Caki2 (cell line): ENCODE data around the gene TUFM. TPM values are rescaled to one million over a fixed set of nuclear protein-coding genes. Genes with fewer than 3 reads are reported as not detected.
"Not testable (repeated sequence)": the region's sequence is repeated elsewhere in the genome, so short reads cannot be mapped to it uniquely, and the experiment has no call there.

Experiments
- DNase-seq: peaks from one replicate; pipeline ENCODE4 v3.0.0-alpha.2; 2015; ENCODE audit warnings: low read depth
- in situ Hi-C: cut with HindIII; loops from 2 replicates; pipeline ENCODE4 v1.10.0; 2016; ENCODE audit warnings: low sequenced_read_pairs, low pct_unique_long_range_greater_than_20kb, mixed read lengths
- total RNA-seq: library from RNA; depleted of rRNA; stranded (reverse); fragments of >200 nt; shearing (Covaris generic); gene quantifications from 2 replicates; pipeline ENCODE4 v1.2.3, GENCODE V29; 2014; ENCODE audit warnings: low replicate concordance; rRNA removed

Gene TUFM
- total RNA-seq, 1 experiment from 2014 or later: 151 TPM

DNA sequence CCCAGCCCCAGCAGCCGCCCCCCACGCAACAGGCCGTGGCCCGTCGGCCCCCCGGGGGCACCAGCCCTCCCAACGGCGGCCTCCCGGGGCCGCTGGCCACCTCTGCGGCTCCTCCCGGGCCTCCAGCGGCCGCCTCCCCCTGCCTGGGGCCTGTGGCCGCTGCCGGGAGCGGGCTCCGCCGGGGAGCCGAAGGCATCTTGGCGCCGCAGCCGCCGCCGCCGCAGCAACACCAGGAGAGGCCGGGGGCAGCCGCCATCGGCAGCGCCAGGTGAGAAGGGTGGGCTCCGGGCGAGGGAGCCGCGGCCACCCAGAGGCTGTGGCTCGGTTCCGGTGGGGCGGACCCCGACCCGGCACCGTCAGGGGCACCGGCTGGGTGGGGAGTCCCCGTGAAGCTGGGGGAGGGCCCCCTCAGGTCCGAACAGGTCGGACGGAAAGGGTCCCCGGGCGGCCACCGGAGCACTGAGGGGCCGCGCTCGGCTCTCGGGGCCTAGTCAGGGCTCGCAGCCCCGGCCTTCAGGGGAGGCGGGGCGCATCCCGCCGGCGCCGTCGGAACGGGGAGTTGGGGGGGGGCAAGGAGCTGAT, 22.8 kb downstream of the TUFM start:
- in situ Hi-C loops: no loop called here
- no peak for DNase-seq

DNA sequence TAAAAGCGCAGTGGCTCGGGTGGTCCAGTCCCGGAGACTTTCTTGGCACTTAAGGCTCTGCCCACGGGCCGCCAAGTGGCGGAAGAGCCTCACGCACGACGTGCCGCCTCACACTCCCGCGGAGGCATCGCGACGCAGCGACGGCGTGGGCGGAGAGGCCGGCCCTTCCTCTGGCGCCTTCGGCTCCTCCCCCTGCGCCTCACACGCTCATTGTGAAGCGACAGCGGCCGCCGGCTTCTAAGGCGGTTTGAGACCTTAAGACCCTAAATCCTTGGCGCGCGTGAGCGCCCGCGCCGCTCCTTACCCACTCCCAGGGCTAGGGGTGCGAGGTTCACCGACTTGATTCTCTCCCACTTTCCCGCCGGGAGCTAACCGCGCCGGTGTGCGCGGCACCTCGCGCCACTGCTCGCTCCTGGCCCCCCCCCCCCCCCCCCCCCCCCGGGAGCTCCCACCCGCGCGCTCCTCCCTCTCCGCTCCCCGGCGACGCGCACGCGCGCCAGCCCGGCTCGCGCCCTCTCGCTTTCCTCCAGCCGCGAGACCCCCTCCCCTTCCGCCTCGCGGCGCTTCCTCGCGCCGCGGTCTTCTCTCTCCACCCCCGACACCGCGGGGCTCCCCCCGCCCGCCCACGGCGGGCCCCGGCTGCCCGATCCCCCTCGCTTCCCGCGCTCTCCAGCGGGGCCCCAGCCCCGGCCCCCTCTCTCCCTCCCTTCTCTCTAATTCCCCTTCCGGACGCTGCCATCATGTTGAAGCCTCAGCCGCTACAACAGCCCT, 23.4 kb downstream of the TUFM start, which contains the start of gene ATXN2L:
ATXN2L (plus strand) TSS at position 480 of the 771 bp plus-strand sequence; CDS start at position 741, 261 bp downstream.
- peak; percentile 94 for DNase-seq
- in situ Hi-C loops: no loop called here

DNA sequence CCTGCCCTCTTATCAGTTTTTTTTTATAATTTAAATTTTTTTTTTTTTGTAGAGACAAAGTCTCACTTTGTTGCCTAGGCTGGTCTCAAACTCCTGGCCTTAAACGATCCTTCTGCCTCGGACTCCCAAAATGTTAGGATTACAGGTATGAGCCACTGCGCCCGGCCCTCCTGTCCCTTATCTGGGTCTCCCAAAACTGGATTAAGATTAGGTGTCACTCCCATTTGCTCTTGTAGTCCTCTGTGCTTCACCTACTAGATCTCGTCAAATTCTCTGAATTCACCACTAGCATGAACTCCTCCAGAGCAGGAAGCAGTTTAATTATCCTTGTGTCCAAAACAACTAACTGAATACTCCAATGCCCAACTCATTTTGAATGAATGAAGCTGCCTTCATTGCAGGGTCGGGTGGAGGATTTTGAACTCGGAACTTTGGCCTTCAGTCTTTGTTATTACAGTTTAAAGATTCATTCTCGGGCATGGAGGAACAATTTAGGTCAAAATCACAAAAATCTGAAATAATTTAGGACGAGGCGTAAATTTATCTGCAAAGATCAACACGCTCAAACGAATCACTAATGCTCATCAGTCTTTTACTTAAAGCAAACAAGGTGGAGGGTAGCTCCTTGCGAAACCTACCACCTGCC, 24.2 kb downstream of the TUFM start:
- in situ Hi-C loops: no loop called here

DNA sequence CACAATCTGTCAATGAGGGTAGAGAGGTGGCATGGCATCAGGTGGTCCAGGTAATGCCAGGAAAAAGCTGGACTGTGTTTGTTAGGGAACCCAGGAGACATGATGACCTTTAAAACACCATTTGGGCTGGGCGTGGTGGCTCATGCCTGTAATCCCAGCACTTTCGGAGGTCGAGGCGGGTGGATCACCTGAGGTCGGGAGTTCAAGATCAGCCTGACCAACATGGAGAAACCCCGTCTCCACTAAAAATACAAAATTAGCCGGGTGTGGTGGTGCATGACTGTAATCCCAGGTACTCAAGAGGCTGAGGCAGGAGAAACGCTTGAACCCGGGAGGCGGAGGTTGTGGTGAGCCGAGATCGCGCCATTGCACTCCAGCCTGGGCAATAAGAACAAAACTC, 25.6 kb downstream of the TUFM start:
- in situ Hi-C loops, DNase-seq: not testable (repeated sequence)

More for the DNA sequence above, 24.2 kb downstream of the TUFM start:
- no peak for DNase-seq

DNA sequence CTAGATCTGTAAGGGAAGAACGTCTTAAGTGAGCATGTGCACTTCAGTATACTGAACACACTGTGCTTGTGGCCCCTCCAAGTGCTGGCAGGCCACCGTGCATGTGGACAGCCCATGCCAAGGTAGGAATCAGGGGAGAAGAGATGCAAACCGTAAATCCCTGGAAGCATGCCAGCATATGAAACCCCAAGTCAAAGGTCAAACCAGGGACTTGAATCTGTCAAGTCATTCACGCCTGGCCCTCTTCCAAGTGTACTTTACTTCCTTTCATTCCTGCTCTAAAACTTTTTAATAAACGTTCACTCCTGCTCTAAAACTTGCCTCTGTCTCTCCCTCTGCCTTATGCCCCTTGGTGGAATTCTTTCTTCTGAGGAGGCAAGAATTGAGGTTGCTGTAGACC, 26.1 kb downstream of the TUFM start:
- DNase-seq: peak; percentile 44
- in situ Hi-C loops: no loop called here

DNA sequence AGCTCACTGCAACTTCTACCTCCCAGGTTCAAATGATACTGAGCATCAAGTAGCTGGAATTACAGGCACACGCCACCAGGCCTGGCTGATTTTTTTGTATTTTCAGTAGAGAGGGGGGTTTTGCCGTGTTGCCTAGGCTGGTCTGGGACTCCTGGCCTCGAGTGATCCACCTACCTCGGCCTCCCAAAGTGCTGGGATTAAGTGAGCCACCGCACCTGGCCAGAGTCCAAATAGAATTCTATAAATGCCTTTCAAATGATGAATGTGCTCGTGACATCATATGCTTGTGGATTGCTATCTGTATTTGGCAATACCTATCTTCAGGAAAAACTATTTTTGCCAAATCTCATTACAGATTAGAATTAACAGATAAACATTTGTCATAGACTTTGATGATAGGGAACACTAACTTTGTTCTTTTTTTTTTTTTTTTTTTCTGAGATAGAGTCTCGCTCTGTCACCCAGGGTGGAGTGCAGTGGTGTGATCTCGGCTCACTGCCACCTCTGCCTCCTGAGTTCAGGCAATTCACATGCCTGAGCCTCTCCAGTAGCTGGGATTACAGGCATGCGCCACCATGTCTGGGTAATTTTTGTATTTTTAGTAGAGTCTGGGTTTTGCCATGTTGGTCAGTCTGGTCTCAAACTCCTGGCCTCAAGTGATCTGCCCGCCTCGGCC, 38.6 kb downstream of the TUFM start:
- in situ Hi-C loops, DNase-seq: not testable (repeated sequence)

DNA sequence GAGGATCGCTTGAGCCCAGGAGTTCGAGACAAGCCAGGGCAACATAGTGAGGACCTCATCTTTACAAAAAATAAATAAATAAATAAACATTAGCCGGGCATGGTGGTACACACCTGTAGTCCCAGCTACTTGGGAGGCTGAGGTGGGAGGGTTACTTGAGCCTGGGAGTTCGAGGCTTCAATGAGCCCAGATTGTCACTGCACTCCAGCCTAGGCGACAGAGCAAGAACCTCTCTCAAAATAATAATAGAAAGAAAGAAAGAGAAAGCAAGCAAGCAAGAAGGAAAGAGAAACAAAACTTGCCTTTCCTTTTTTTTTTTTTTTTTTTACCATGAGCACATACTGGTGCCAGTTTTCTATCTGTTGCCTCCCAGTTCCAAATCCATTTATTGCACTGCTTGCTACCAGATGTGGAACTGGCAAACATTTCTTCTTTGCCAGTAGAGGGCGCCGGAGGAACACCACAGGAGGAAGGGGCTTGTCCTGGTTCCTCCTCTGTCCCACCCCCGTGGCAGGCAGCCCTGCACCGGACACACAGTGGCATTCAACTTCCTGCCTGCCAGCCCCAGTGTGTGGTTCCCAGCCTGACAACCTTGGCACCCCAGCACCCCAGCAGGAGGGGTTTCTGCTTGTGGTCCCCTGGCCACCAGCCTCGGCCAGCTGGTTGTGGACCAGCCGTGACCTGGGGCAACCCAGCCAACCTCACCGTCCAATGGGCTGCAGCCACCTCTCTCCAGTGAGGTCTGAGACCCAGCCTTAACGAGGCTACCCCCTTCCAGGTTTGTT, 43.7 kb downstream of the TUFM start:
- in situ Hi-C loops: not testable (repeated sequence)

More for the DNA sequence above, 43.7 kb downstream of the TUFM start:
- peak; percentile 72 for DNase-seq

Other genes starting within 250 kb of the TUFM start
- not detected in 2 replicates for gene SULT1A2, start 249.3 kb downstream of the TUFM start, total RNA-seq
- gene SULT1A1, start 236.3 kb downstream of the TUFM start, total RNA-seq: 232 and 257 TPM in 2 replicates
- not detected in 2 replicates for gene NPIPB8, start 208.3 kb downstream of the TUFM start, total RNA-seq
- gene EIF3C, start 134.9 kb downstream of the TUFM start, total RNA-seq: 220 and 259 TPM in 2 replicates
- 1.0 TPM in 1 of 2 replicates, not detected in the other for gene NPIPB9, start 94.6 kb downstream of the TUFM start, total RNA-seq
- gene ATXN2L, start 23.3 kb downstream of the TUFM start, total RNA-seq: 16.6 and 20.2 TPM in 2 replicates
- gene SH2B1, start 17.5 kb upstream of the TUFM start, total RNA-seq: 18.0 and 28.4 TPM in 2 replicates
- gene ATP2A1, start 32.1 kb upstream of the TUFM start, total RNA-seq: 0.12 and 0.71 TPM in 2 replicates
- gene RABEP2, start 78.9 kb upstream of the TUFM start, total RNA-seq: 24.0 and 55.3 TPM in 2 replicates
- gene CD19, start 85.6 kb upstream of the TUFM start, total RNA-seq: 0.37 and 4.2 TPM in 2 replicates
- gene NFATC2IP, start 104.6 kb upstream of the TUFM start, total RNA-seq: 22.2 and 45.4 TPM in 2 replicates
- gene SPNS1, start 128.4 kb upstream of the TUFM start, total RNA-seq: 93.8 and 95.1 TPM in 2 replicates
- 48.8 and 51.3 TPM in 2 replicates for gene LAT, start 138.7 kb upstream of the TUFM start, total RNA-seq